Dedifferentiated amniotic fluid mesenchymal stem cell (primary cell): ENCODE measurements around the gene RPS6KB1.
"Not testable (repeated sequence)": the region's sequence is repeated elsewhere in the genome, so short reads cannot be mapped to it uniquely, and the experiment has no call there.

Source experiments
- DNase-seq: peaks from one replicate; pipeline ENCODE4 v3.0.0-alpha.2; 2016; ENCODE audit errors: extremely low spot score

Gene RPS6KB1

DNA sequence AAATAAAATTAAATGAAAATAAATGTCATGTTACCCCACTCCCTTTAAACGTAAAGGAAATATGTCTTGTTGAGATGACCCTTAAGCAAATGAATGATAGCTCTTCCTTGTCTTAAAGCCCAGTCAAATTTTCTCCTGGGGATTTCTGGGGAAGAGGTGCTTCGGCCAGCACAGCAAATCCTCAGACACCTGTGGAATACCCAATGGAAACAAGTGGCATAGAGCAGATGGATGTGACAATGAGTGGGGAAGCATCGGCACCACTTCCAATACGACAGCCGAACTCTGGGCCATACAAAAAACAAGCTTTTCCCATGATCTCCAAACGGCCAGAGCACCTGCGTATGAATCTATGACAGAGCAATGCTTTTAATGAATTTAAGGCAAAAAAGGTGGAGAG lies 53.5 kb downstream of the RPS6KB1 start:
- not testable (repeated sequence) for DNase-seq

DNA sequence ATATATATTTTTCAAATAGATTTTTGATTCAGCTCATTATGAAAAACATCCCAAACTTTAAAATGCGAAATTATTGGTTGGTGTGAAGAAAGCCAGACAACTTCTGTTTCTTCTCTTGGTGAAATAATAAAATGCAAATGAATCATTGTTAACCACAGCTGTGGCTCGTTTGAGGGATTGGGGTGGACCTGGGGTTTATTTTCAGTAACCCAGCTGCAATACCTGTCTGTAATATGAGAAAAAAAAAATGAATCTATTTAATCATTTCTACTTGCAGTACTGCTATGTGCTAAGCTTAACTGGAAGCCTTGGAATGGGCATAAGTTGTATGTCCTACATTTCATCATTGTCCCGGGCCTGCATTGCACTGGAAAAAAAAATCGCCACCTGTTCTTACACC lies 54.4 kb downstream of the RPS6KB1 start:
- DNase-seq = not testable (repeated sequence)

GRCh38 chr17:59950049-59950448 lies 57.1 kb downstream of the RPS6KB1 start:
- DNase-seq = no peak

- no peak for DNase-seq
Measured at GRCh38 chr17:59954856-59955255, 61.9 kb downstream of the RPS6KB1 start.

- not testable (repeated sequence) for DNase-seq
Measured at GRCh38 chr17:59959574-59959973, 66.7 kb downstream of the RPS6KB1 start.

DNA sequence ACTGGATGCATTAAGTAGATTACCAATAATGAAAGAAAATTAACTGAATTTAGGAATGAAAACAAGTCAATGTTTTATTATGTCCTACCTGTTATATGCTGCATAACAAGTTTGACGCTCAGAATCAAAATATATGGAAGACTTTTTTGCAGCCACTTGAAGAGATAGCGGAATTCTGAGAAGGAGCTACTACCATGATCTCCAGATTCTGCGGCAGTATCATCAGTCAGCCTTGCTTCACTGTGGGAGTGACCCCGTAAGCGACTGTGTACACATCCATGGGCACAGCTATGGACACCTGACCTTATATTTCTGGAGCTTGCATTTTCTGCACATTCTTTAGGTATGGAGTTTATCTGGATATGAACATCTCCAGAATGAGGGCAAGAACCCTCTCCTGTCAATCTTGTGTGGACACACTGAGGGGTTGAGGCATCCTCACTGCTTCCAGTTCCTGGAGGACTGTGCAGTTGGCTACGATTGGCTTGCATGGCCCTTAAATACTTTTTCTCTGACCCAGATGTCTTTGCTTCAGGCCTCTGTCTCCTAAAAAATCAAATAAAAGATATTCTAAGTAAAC lies 69.9 kb downstream of the RPS6KB1 start:
- no peak for DNase-seq

GRCh38 chr17:59963738-59964481 lies 71.0 kb downstream of the RPS6KB1 start:
- peak; percentile 74 for DNase-seq

DNA sequence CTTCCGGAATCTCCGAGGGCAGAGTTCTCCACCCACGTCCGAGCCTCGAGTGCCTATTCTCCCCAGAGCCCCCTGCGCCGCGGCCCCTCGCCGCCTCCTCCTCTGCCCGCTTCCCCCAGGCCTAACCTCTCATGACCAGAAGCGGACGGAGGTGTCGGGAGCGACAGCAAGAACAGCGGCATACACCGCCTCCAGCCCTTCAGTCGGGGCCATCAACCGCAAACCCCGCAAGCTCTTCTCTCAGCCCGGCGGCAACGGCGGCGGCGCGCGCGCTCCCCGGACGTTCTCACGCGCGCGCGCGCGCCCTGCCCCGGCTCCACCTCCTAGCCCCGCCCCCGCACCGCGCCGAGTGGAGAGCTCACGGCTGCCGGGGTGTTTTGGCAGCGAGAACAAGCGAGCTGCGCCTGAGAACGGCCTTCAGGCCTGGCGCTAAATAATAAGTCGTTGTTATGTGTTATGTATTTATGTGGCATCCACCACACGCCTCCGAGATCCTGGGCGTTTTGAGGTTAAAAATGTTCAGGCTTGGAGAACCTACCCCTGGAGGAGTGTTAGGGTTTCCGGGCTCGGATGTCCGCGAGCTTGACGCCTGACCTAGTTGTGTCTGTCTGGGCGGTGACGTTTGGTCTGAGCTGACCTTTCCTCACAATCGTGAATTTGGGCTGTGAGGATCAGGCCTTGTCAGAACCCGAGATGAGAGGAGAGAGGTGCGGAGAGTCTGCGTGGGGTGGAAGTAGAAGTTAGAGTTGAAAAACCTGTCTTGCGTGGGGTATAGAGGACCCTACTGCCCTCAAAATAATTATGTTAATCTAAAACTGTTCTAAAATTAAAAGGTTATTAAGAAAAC lies 71.8 kb downstream of the RPS6KB1 start, which contains the start of gene RNFT1:
TSS of gene RNFT1 (minus strand) at position 259 of the 847 bp plus-strand sequence. CDS start at position 182, 77 bp downstream.
- DNase-seq = peak; percentile 79

GRCh38 chr17:59971771-59972170 lies 78.8 kb downstream of the RPS6KB1 start:
- not testable (repeated sequence) for DNase-seq

- no peak for DNase-seq
Measured at GRCh38 chr17:59972778-59973177, 79.9 kb downstream of the RPS6KB1 start.

GRCh38 chr17:59973483-59973882 lies 80.6 kb downstream of the RPS6KB1 start:
- DNase-seq = not testable (repeated sequence)

DNA sequence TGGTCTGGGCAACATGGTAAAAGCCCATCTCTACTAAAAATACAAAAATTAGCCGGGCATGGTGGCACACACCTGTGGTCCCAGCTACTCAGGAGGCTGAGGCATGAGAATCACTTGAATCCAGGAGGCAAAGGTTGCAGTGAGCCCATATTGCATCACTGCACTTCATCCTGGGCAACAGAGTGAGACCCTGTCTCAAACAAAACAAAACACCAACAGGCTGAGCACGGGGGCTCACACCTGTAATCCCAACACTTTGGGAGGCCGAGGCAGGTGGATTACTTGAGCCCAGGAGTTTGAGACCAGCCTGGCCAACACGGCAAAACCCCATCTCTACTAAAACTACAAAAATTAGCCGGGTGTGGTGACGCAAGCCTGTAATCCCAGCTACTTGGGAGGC lies 82.2 kb downstream of the RPS6KB1 start:
- DNase-seq = not testable (repeated sequence)

DNA sequence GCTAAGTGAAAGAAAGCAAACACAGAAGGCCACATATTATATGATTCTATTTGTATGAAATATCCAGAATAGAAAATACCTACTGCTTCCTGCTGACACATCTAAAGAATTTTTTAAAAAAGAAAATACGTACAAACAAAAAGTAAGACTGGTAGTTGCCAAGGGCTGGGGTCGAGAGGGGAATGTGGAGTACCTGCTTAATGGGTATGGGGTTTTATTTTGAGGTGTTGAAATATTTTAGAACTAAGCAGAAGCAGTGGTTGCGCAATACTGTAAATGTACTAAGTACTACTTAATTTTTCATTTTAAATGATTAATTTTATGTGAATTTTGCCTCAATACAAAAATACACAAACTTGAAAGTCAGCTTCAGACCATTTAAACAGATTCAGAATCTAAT lies 103.7 kb downstream of the RPS6KB1 start:
- not testable (repeated sequence) for DNase-seq
